Measurements from ENCODE around the gene PRR14L.

PRR14L gene

GRCh38 chr22:31691408-31691807, 58.5 kb downstream of the PRR14L start:
- no peak for DNase-seq (ENCODE audit: low read depth)
- TF ChIP-seq CTCF (IDR thresholded peaks at IDR 0.05; ENCODE audit: control insufficient read depth, insufficient read depth, low read depth, low read length, missing control alignments): no peak
- H3K4me3 ChIP-seq (ENCODE audit: control insufficient read depth, low read depth, low read length): no peak overlapping the region

- H3K4me3 ChIP-seq (ENCODE audit: control insufficient read depth, low read depth, low read length): no peak overlapping the region
- no peak for DNase-seq (ENCODE audit: low read depth)
- TF ChIP-seq CTCF (IDR thresholded peaks at IDR 0.05; ENCODE audit: control insufficient read depth, insufficient read depth, low read depth, low read length, missing control alignments): no peak
Observed at GRCh38 chr22:31683181-31684105, 66.5 kb downstream of the PRR14L start.

DNA sequence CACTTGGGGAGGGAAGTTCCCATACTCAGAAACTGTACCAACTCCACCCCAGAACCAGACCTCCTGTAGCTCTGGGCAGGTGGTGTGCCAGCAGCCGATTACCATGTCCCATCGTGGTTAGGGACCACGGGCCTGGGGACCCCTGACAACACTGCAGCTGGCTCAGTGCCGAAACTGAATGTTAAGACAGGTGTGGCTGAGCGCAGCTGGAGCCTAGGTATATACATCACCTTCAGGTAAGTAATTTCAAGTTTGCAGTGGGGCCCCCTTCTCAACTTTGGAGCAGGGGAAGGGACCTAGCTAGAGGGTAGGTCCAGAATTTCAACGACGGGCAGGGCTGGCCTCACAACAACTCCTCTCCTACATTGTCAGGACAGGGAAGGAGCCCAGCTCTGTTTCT, 67.2 kb downstream of the PRR14L start:
- no peak for TF ChIP-seq CTCF (IDR thresholded peaks at IDR 0.05; ENCODE audit: control insufficient read depth, insufficient read depth, low read depth, low read length, missing control alignments)
- no peak for DNase-seq (ENCODE audit: low read depth)
- H3K4me3 ChIP-seq (ENCODE audit: control insufficient read depth, low read depth, low read length): no peak overlapping the region

DNA sequence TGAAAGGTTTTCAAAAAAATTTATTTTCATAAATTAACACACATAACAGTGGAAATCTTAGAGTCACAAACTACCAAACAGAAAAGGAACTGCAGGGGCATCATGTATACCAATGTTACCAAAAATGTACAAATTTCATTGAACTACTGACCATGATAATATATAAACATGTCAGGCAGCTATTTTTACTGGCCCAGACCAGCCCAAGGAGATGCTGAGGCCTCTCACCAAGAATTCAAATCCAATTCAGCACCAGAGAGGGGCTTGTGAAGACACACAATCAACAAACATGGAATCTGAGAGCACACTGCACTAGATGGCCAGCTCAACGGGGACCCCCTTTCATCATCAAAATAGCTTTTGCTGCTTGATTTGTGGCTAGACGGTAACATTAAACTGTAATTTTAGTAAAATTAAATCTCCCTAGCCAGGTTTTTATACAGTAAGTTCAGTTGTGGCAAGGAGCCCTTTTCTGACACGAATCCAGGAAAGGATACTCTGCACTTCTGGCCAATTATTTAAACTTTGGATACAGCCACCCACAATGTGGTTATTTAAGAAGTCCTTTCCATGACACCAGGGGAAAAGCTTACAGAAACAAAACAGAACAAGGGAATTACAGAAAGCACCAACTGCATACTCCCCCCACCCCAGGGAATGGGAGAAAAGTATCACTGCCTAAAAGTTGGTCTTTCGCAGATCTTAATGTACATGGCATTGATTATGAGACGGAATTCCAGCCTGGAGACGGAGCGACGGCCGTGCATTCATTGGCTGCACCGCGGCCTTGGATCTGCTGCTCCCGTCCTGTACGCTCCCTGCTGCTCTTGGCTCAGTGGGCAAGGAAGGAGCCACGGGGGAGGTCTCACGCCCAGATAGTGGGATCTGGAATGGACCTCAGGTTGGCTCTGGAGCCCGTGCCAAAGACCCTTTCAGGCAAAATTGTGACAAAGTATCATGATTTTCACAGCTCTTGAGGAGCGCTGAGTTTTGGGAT, 68.3 kb downstream of the PRR14L start:
- peak; percentile 33 for DNase-seq (ENCODE audit: low read depth)
- no peak for TF ChIP-seq CTCF (IDR thresholded peaks at IDR 0.05; ENCODE audit: control insufficient read depth, insufficient read depth, low read depth, low read length, missing control alignments)
- no peak overlapping the region for H3K4me3 ChIP-seq (ENCODE audit: control insufficient read depth, low read depth, low read length)

GRCh38 chr22:31680861-31681341, 69.0 kb downstream of the PRR14L start:
- H3K4me3 ChIP-seq (ENCODE audit: control insufficient read depth, low read depth, low read length): no peak overlapping the region
- no peak for TF ChIP-seq CTCF (IDR thresholded peaks at IDR 0.05; ENCODE audit: control insufficient read depth, insufficient read depth, low read depth, low read length, missing control alignments)
- peak; percentile 54 for DNase-seq (ENCODE audit: low read depth)

DNA sequence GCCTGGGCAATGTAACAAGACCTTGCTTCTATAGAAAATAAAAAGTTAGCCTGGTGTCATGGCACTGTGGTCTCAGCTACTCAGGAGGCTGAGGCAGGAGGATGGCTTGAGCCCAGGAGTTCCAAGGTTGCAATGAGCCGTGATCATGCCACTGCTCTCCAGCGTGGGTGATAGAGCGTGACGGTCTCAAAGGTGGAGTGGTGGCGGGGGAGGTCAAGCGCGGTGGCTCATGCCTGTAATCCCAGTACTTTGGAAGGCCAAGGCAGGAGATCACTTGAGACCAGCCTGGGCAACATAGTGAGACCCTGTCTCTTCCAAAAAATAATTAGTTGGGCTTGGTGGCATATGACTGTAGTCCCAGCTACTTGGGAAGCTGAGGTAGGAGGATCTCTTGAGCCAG, 71.2 kb downstream of the PRR14L start:
- DNase-seq (ENCODE audit: low read depth): no peak
- no peak for TF ChIP-seq CTCF (IDR thresholded peaks at IDR 0.05; ENCODE audit: control insufficient read depth, insufficient read depth, low read depth, low read length, missing control alignments)
- H3K4me3 ChIP-seq (ENCODE audit: control insufficient read depth, low read depth, low read length): no peak overlapping the region

All from AG09309 (cell line).